ENCODE results near the gene AKT1. TPM values are rescaled to one million over a fixed set of nuclear protein-coding genes. Genes with fewer than 3 reads are reported as not detected.

Gene AKT1
- total and polyA plus RNA-seq, 2 of the 13 experiments (the other 11 are each of a cell fraction or from before 2014, with no cell fraction given) = 96.2 to 116 TPM

DNA sequence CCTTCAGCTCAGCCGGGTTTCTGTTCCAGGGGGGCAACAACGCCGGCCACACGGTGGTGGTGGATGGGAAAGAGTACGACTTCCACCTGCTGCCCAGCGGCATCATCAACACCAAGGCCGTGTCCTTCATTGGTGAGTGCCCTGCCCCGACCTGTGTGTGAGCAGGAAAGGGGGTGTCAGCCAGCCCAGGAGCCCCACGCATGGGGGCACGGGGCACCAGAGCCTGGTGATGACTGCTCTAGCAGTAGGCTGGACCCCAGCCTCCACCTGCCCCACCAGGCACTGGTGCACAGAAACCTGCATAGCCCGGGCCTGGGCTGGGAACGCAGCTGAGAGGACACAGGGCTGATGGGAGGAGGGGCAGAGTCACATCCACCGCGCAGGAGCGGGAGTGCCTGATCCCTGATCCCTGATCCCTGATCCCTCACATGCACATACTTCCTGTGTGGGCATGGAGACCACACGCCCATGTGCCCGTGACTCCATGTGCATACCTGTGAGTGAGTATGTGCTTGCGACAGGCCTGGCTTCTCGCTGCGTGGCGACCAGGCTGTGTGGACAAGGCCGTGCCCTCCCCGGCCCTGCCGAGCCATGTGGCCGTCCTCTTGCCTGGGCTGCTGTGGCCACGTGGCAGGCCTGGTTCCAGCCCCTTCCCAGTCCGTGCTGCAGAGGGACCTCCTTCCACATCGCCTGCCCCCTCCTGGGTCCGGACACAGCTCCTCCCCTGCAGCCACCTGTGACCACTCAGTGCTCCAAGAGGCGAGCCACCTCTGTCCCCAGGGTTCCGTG lies 60.4 kb downstream of the AKT1 start (continued):
- TF ChIP-seq ZNF549 (CRISPR knock-in tag; IDR thresholded peaks at IDR 0.05) = no peak
- TF ChIP-seq, protein P1, sequence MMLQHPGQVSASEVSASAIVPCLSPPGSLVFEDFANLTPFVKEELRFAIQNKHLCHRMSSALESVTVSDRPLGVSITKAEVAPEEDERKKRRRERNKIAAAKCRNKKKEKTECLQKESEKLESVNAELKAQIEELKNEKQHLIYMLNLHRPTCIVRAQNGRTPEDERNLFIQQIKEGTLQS (CRISPR knock-in tag; IDR thresholded peaks at IDR 0.05) = no peak
- peak; percentile 83; the same call in 1 of the 2 replicates for TF ChIP-seq HNRNPL (IDR thresholded peaks at IDR 0.05; ENCODE audit: low read depth, low read length)
- TF ChIP-seq FOXP1 (IDR thresholded peaks at IDR 0.05) = no peak
- TF ChIP-seq FOXP1 (CRISPR knock-in tag; IDR thresholded peaks at IDR 0.05) = 0 out of 2 replicates have a peak, but pooled peaks have one; percentile 19
- TF ChIP-seq ZNF570 (CRISPR knock-in tag; IDR thresholded peaks at IDR 0.05; ENCODE audit: borderline replicate concordance) = no peak
- TF ChIP-seq, protein P2, sequence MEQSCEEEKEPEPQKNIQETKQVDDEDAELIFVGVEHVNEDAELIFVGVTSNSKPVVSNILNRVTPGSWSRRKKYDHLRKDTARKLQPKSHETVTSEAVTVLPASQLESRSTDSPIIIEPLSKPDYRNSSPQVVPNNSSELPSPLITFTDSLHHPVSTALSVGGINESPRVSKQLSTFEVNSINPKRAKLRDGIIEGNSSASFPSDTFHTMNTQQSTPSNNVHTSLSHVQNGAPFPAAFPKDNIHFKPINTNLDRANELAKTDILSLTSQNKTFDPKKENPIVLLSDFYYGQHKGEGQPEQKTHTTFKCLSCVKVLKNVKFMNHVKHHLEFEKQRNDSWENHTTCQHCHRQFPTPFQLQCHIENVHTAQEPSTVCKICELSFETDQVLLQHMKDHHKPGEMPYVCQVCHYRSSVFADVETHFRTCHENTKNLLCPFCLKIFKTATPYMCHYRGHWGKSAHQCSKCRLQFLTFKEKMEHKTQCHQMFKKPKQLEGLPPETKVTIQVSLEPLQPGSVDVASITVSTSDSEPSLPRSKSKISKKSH (CRISPR knock-in tag; IDR thresholded peaks at IDR 0.05; ENCODE audit: borderline replicate concordance) = peak; percentile 69; the same call in 1 of the 2 replicates
- peak; percentile 92 for TF ChIP-seq TEAD3 (CRISPR knock-in tag; optimal IDR thresholded peaks at IDR 0.05; ENCODE audit: borderline replicate concordance)
- TF ChIP-seq TCF7 (IDR thresholded peaks at IDR 0.05; ENCODE audit: low read depth) = no peak
- TF ChIP-seq RXRA (CRISPR knock-in tag; IDR thresholded peaks at IDR 0.05) = peak; percentile 75; the same call in 1 of the 2 replicates
- TF ChIP-seq ZSCAN29 (CRISPR knock-in tag; conservative IDR thresholded peaks at IDR 0.05) = 0 out of 2 replicates have a peak, but pooled peaks have one; percentile 54
- TF ChIP-seq SOX5 (CRISPR knock-in tag; IDR thresholded peaks at IDR 0.05; ENCODE audit: borderline replicate concordance) = peak; percentile 70
- no peak; the same call in 1 of the 2 replicates for TF ChIP-seq ZNF761 (CRISPR knock-in tag; conservative IDR thresholded peaks at IDR 0.05)
- no peak for TF ChIP-seq ZFP36 (IDR thresholded peaks at IDR 0.05; ENCODE audit: borderline replicate concordance, low read depth, low read length, partially characterized antibody)
- TF ChIP-seq, protein P3, sequence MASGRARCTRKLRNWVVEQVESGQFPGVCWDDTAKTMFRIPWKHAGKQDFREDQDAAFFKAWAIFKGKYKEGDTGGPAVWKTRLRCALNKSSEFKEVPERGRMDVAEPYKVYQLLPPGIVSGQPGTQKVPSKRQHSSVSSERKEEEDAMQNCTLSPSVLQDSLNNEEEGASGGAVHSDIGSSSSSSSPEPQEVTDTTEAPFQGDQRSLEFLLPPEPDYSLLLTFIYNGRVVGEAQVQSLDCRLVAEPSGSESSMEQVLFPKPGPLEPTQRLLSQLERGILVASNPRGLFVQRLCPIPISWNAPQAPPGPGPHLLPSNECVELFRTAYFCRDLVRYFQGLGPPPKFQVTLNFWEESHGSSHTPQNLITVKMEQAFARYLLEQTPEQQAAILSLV (CRISPR knock-in tag; IDR thresholded peaks at IDR 0.05; ENCODE audit: borderline replicate concordance) = peak; percentile 94
- TF ChIP-seq KAT2B (IDR thresholded peaks at IDR 0.05; ENCODE audit: borderline replicate concordance, low read depth, low read length) = no peak
- peak; percentile 81 for TF ChIP-seq KDM5B (CRISPR knock-in tag; IDR thresholded peaks at IDR 0.05; ENCODE audit: borderline replicate concordance)
- peak; percentile 32; the same call in 1 of the 2 replicates for TF ChIP-seq ZNF331 (CRISPR knock-in tag; IDR thresholded peaks at IDR 0.05)
- TF ChIP-seq MTA3 (CRISPR knock-in tag; IDR thresholded peaks at IDR 0.05) = no peak
- TF ChIP-seq MYNN (CRISPR knock-in tag; IDR thresholded peaks at IDR 0.05; ENCODE audit: low read depth) = no peak
- TF ChIP-seq, protein P4, sequence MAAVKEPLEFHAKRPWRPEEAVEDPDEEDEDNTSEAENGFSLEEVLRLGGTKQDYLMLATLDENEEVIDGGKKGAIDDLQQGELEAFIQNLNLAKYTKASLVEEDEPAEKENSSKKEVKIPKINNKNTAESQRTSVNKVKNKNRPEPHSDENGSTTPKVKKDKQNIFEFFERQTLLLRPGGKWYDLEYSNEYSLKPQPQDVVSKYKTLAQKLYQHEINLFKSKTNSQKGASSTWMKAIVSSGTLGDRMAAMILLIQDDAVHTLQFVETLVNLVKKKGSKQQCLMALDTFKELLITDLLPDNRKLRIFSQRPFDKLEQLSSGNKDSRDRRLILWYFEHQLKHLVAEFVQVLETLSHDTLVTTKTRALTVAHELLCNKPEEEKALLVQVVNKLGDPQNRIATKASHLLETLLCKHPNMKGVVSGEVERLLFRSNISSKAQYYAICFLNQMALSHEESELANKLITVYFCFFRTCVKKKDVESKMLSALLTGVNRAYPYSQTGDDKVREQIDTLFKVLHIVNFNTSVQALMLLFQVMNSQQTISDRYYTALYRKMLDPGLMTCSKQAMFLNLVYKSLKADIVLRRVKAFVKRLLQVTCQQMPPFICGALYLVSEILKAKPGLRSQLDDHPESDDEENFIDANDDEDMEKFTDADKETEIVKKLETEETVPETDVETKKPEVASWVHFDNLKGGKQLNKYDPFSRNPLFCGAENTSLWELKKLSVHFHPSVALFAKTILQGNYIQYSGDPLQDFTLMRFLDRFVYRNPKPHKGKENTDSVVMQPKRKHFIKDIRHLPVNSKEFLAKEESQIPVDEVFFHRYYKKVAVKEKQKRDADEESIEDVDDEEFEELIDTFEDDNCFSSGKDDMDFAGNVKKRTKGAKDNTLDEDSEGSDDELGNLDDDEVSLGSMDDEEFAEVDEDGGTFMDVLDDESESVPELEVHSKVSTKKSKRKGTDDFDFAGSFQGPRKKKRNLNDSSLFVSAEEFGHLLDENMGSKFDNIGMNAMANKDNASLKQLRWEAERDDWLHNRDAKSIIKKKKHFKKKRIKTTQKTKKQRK (IDR thresholded peaks at IDR 0.05; ENCODE audit: low read length) = no peak
- no peak for TF ChIP-seq FOSL1 (CRISPR knock-in tag; IDR thresholded peaks at IDR 0.05; ENCODE audit: borderline replicate concordance)
- no peak for TF ChIP-seq HOXA5 (CRISPR knock-in tag; IDR thresholded peaks at IDR 0.05)
- TF ChIP-seq TOPORS (CRISPR knock-in tag; IDR thresholded peaks at IDR 0.05) = no peak
